ENCODE results near the gene NFATC4. TPM values are rescaled to one million over a fixed set of nuclear protein-coding genes. Genes with fewer than 3 reads are reported as not detected.
A peak's percentile ranks its signal among the peaks of the same experiment; 100 is the strongest.

Gene NFATC4
- total and polyA plus RNA-seq, 8 donors, result 3.3 to 97.9 (median 12.7) TPM

- peak; percentile 12 to 31 (median 20) for ATAC-seq
- peak overlapping the region in 1 of 4 donors; percentile 39 for H3K27ac ChIP-seq
- intact Hi-C loops (cut with DNase I), result no loop called here
- H3K9me3 ChIP-seq, result no peaks in the 10 kb centered on the region
- no peak for TF ChIP-seq CTCF (IDR thresholded peaks at IDR 0.05)
- no peak for FAIRE-seq
- DNase-seq, result no peak
- no peaks in the 10 kb centered on the region for H3K27me3 ChIP-seq
- WGBS, 2 donors, result 54 to 59% methylated on average over 6 to 8 of the region's 8 CpGs
- H3K4me3 ChIP-seq, result peak overlapping the region; percentile 29 to 80 (median 57)
- peaks cover 0 to 21% (median 13%) of the 10 kb centered on the region in 3 donors for H3K4me1 ChIP-seq
- H3K36me3 ChIP-seq, result no peaks in the 10 kb centered on the region
Observed at GRCh38 chr14:24399447-24399822, 31.5 kb downstream of the NFATC4 start.

GRCh38 chr14:24399999-24400718 lies 32.2 kb downstream of the NFATC4 start:
- WGBS, 2 donors, result 35 to 43% methylated on average over 4 of the region's 4 CpGs
- Histone ChIP-seq H3K36me3 (no peaks in the 10 kb centered on the region), H3K27ac (no peak overlapping the region), H3K4me3 (peak overlapping the region in 2 of 4 donors; percentile 63 to 80), H3K9me3 (no peaks in the 10 kb centered on the region), H3K27me3 (no peaks in the 10 kb centered on the region), H3K4me1 (peaks cover 0 to 21% (median 13%) of the 10 kb centered on the region in 3 donors)
- DNase-seq, result no peak
- intact Hi-C loops (cut with DNase I), result no loop called here
- no peak for FAIRE-seq
- peak in 2 of 4 donors; percentile 5 to 12 for ATAC-seq
- TF ChIP-seq CTCF (IDR thresholded peaks at IDR 0.05), result no peak

- TF ChIP-seq CTCF (IDR thresholded peaks at IDR 0.05), result no peak
- WGBS, 2 donors, result 54 to 63% methylated on average over 9 of the region's 9 CpGs
- Histone ChIP-seq H3K36me3 (no peaks in the 10 kb centered on the region), H3K4me3 (no peak overlapping the region), H3K27ac (no peak overlapping the region), H3K4me1 (peaks cover 0 to 21% (median 13%) of the 10 kb centered on the region in 3 donors), H3K27me3 (no peaks in the 10 kb centered on the region), H3K9me3 (no peaks in the 10 kb centered on the region)
- no peak for ATAC-seq
- FAIRE-seq, result no peak
- no peak for DNase-seq
- intact Hi-C loops (cut with DNase I), result no loop called here
Observed at GRCh38 chr14:24401810-24402702, 34.1 kb downstream of the NFATC4 start.

- peak in 2 of 4 donors; percentile 11 to 17 for ATAC-seq
- no peak overlapping the region for H3K4me3 ChIP-seq
- H3K27me3 ChIP-seq, result no peaks in the 10 kb centered on the region
- peaks cover 0 to 1% (median 0%) of the 10 kb centered on the region in 3 donors for H3K36me3 ChIP-seq
- 36 to 44% methylated on average over 7 of the region's 7 CpGs for WGBS, 2 donors
- TF ChIP-seq CTCF (IDR thresholded peaks at IDR 0.05), result no peak
- no peak overlapping the region for H3K27ac ChIP-seq
- no peaks in the 10 kb centered on the region for H3K9me3 ChIP-seq
- H3K4me1 ChIP-seq, result peaks cover 0 to 21% (median 13%) of the 10 kb centered on the region in 3 donors
- no peak for DNase-seq
- FAIRE-seq, result no peak
- intact Hi-C loops (cut with DNase I), result no loop called here
Observed at GRCh38 chr14:24403294-24403998, 35.5 kb downstream of the NFATC4 start.

Measured in pancreas (tissue), 10 donors.